AG09309 (cell line): ENCODE measurements around the gene EEF2KMT.
A peak's percentile ranks its signal among the peaks of the same experiment; 100 is the strongest.

ENCODE experiments used
- DNase-seq: peaks from one replicate; pipeline ENCODE4 v3.0.0-alpha.2; 2010; ENCODE audit warnings: low read depth
- H3K4me3 ChIP-seq: 2 replicates; pipeline ENCODE4 v1.5.1; 2011; ENCODE audit warnings: mild to moderate bottlenecking, low read depth, low read length, moderate library complexity; ENCODE audit not compliant: control insufficient read depth
- TF ChIP-seq, protein P1 (sequence below): IDR thresholded peaks from 2 replicates; pipeline ENCODE4 v1.5.1; 2011; ENCODE audit warnings: mild to moderate bottlenecking, low read depth, low read length, inconsistent platforms; ENCODE audit not compliant: insufficient read depth, control insufficient read depth; ENCODE audit errors: missing control alignments

The EEF2KMT gene

DNA sequence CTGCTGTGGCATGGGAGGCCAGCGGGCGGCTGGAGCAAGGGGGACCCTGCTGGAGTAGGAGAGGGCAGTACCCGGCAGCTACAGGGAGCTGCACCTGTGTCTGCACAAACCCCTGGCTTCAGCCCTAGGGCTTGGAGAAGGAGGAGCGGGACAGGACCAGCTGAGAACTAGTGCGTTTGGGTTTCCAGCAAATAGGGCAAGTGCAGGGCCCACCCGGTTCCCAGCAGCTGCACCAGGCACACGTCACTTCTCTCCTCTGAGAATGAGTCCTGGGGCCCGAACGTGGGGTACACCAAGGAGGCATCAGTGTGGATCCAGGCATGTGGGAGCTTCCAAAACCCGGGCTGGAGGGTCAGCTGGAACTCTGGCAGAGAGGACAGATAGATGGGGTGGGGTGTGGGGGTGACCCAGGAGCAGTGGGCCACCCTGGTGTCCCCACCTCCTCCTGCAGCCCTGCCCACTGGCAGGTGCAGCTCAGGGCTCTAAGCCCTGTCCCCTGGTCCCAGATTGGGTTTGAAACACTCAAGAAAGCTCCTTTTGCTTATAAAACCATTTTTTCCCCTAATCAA is 37.4 kb downstream of the EEF2KMT start:
- TF ChIP-seq, protein P1, sequence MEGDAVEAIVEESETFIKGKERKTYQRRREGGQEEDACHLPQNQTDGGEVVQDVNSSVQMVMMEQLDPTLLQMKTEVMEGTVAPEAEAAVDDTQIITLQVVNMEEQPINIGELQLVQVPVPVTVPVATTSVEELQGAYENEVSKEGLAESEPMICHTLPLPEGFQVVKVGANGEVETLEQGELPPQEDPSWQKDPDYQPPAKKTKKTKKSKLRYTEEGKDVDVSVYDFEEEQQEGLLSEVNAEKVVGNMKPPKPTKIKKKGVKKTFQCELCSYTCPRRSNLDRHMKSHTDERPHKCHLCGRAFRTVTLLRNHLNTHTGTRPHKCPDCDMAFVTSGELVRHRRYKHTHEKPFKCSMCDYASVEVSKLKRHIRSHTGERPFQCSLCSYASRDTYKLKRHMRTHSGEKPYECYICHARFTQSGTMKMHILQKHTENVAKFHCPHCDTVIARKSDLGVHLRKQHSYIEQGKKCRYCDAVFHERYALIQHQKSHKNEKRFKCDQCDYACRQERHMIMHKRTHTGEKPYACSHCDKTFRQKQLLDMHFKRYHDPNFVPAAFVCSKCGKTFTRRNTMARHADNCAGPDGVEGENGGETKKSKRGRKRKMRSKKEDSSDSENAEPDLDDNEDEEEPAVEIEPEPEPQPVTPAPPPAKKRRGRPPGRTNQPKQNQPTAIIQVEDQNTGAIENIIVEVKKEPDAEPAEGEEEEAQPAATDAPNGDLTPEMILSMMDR: no peak
- DNase-seq: no peak
- H3K4me3 ChIP-seq: no peak overlapping the region

DNA sequence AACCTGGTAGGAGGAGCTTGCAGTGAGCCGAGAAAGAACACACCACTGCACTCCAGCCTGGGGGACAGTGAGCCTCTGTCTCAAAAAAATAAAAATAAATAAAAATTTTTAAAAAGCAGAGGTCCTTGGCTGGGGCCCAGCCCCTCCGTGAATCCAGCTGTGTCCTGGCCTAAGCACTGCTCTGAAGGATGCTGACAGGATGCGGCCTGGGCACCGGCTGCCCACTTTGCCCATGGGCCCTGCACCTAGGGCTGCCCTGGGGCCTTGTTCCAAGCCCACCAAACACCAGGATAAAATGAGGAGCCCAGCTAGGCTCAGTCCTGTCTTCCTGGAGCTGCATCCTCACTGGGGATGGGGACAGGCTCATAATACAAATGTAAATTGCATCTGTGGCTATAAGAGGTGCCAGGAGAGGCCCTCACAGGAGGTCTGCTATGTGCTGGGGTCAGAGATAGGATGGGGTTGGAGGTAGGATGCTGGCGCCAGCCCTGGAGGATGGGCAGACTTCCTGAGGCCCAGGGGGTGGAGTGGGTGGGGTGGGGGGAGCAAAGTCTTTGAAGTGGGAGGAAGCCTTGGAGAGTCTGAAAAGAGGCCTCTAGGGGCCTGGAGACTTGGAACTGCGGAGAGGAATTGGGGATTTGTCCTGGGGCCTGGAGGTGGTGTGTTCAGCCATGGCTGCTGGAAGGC is 38.1 kb downstream of the EEF2KMT start:
- TF ChIP-seq, protein P1: no peak
- no peak overlapping the region for H3K4me3 ChIP-seq
- no peak for DNase-seq

DNA sequence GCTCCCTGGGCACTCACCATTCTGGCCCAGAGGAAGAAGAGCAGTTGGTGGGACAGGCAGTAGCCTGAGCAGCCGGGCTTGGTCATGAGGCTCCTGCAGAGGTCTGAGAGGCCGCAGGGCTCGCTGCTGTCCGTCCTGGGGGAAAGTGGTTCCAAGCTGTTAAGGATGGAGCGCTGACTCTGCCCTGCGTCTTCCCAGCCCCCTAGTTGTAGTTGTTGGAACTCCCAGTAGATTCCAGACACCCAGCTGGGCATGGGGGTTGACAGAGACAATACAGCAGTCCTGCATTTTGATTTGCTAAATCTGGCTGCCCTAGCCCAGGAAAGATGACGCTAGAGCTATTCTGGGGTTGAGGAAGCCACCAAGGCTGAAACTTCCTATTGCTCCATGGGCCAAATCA is 39.1 kb downstream of the EEF2KMT start:
- DNase-seq: no peak
- H3K4me3 ChIP-seq: no peak overlapping the region
- TF ChIP-seq, protein P1: peak; percentile 26

DNA sequence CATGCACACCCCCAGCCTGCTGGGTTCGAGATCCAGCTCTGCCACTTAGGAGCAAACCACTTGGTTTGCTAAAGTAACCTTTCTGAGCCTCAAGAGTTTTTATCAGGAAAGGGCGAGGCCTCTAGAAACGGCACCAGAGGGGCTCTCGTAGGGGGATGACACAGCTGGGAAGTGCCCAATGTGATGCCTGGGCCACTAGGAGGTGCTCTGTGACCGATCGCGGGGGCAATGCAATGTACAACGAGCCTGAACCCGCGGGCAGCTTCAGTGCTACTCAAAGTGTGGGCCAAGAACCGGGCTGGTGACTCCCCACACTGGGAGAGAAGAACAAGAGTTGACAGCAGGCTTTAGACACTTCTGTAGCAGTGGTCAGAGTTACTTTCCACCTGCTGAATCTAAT is 41.2 kb downstream of the EEF2KMT start:
- no peak overlapping the region for H3K4me3 ChIP-seq
- TF ChIP-seq, protein P1: peak; percentile 55
- DNase-seq: no peak

DNA sequence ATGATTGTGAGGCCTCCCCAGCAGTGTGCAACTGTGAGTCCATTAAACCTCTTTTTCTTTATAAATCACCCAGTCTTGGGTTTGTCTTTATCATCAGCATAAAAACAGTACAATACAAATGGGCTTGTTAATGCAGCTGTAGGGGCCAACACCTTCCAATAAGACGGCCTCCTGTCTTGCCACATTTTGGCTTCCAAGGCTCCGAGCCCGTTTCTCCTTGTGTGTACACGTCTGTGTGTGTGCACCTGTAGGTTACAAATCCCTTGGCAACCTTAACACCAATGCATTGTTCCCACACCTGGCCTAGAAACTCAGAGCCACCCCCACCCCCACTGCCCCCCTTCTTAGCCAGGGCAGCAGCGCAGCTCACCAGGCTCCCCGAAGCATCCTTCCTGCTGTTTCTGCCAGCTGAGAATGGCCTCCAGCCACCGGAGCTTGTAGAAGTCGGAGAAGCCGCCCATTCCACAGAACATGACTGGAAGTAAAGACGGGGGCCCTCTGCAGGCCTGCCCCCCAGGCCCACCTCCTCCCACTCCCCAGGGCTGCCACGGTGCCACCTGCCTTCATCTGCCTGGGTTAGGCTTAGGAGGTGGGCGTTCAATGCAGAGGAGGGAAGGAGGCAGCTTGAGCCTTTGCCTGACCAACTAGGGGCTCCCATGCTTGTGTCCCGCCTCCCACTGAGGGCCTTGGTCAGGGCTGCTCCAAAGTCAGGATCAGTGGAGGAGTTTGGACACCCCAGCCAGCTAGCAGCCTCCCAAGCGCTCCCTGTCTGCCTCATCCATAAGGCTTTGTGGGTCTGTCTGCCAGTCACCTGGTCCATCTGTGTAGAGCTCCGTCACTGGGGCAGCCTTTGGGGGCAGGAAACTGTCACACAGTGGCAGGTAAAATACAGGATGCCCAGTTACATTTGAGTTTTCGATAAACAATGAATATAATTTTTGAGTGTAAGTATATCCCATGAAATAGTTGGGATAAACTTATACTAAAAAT is 42.4 kb downstream of the EEF2KMT start:
- TF ChIP-seq, protein P1: no peak
- no peak overlapping the region for H3K4me3 ChIP-seq
- no peak for DNase-seq

DNA sequence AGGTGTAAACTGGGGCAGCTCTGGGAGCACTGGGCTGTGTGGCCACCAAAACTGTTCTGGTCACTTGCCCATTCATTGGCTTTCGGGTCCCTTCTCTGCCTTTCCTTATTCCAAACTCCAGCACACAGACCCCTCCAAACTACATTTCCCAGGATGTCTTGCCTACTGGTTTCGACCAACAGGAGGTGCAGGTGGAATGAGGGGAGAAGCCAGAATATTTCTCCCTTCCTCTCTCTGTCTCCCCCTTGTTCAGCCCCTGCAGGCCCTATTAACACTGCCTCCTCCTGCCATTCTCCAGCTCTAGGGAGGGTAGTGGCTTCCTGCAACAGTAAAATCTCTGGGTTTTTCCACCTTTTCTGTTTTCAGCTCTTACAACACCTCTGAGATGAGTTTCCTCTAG is 50.7 kb downstream of the EEF2KMT start:
- TF ChIP-seq, protein P1: no peak
- no peak for DNase-seq

More for the DNA sequence above, 50.7 kb downstream of the EEF2KMT start:
- no peak overlapping the region for H3K4me3 ChIP-seq
